Measurements from ENCODE around the gene RNF186.
"Not testable (repeated sequence)": the region's sequence is repeated elsewhere in the genome, so short reads cannot be mapped to it uniquely, and the experiment has no call there.

Gene RNF186

GRCh38 chr1:19794583-19794982 lies 20.5 kb downstream of the RNF186 start:
- Histone ChIP-seq H3K4me3 (replicated peaks; ENCODE audit: insufficient read depth, low read length) (no peak overlapping the region), H3K27ac (replicated peaks) (no peak overlapping the region), H3K27me3 (ENCODE audit: insufficient read depth, poor library complexity, severe bottlenecking) (peaks cover 8% of the 10 kb centered on the region)
- DNase-seq (ENCODE audit: low read depth in 1 of 2, low spot score in 1 of 2): no peak
- no peak for TF ChIP-seq GABPA (IDR thresholded peaks at IDR 0.05; ENCODE audit: low read depth)
- no peak for TF ChIP-seq POLR2AphosphoS5 (IDR thresholded peaks at IDR 0.05; ENCODE audit: low read depth)
- TF ChIP-seq REST (IDR thresholded peaks at IDR 0.05; ENCODE audit: insufficient replicate concordance, low read depth): no peak
- TF ChIP-seq SPI1 (IDR thresholded peaks at IDR 0.05; ENCODE audit: borderline replicate concordance, low read depth): no peak
- TF ChIP-seq CTCF (IDR thresholded peaks at IDR 0.05; ENCODE audit: insufficient read depth, low read length): no peak

- TF ChIP-seq SPI1 (IDR thresholded peaks at IDR 0.05; ENCODE audit: borderline replicate concordance, low read depth) (no peak), GABPA (IDR thresholded peaks at IDR 0.05; ENCODE audit: low read depth) (no peak), REST (IDR thresholded peaks at IDR 0.05; ENCODE audit: insufficient replicate concordance, low read depth) (no peak), CTCF (IDR thresholded peaks at IDR 0.05; ENCODE audit: insufficient read depth, low read length) (no peak), POLR2AphosphoS5 (IDR thresholded peaks at IDR 0.05; ENCODE audit: low read depth) (no peak)
- H3K4me3 ChIP-seq (replicated peaks; ENCODE audit: insufficient read depth, low read length): no peak overlapping the region
- H3K27ac ChIP-seq (replicated peaks): no peak overlapping the region
- H3K27me3 ChIP-seq (ENCODE audit: insufficient read depth, poor library complexity, severe bottlenecking): no peaks in the 10 kb centered on the region
- no peak for DNase-seq (ENCODE audit: low read depth in 1 of 2, low spot score in 1 of 2)
These were observed 21.6 kb downstream of the RNF186 start for GRCh38 chr1:19793360-19794046.

GRCh38 chr1:19792237-19793002 lies 22.7 kb downstream of the RNF186 start:
- no peak overlapping the region for H3K27ac ChIP-seq (replicated peaks)
- TF ChIP-seq GABPA (IDR thresholded peaks at IDR 0.05; ENCODE audit: low read depth): no peak
- TF ChIP-seq SPI1 (IDR thresholded peaks at IDR 0.05; ENCODE audit: borderline replicate concordance, low read depth): no peak
- TF ChIP-seq CTCF (IDR thresholded peaks at IDR 0.05; ENCODE audit: insufficient read depth, low read length): no peak
- no peak for TF ChIP-seq POLR2AphosphoS5 (IDR thresholded peaks at IDR 0.05; ENCODE audit: low read depth)
- no peak for TF ChIP-seq REST (IDR thresholded peaks at IDR 0.05; ENCODE audit: insufficient replicate concordance, low read depth)
- no peak for DNase-seq (ENCODE audit: low read depth in 1 of 2, low spot score in 1 of 2)
- no peaks in the 10 kb centered on the region for H3K27me3 ChIP-seq (ENCODE audit: insufficient read depth, poor library complexity, severe bottlenecking)
- no peak overlapping the region for H3K4me3 ChIP-seq (replicated peaks; ENCODE audit: insufficient read depth, low read length)

- not testable (repeated sequence) for H3K27ac ChIP-seq (replicated peaks); H3K4me3 ChIP-seq (replicated peaks; ENCODE audit: insufficient read depth, low read length); DNase-seq (ENCODE audit: low read depth in 1 of 2, low spot score in 1 of 2); H3K27me3 ChIP-seq (ENCODE audit: insufficient read depth, poor library complexity, severe bottlenecking)
These were observed 24.8 kb downstream of the RNF186 start for GRCh38 chr1:19790061-19790975.

Measured in HL-60 (cell line).